SK-N-SH (cell line): ENCODE data around the gene MARK4. TPM values are rescaled to one million over a fixed set of nuclear protein-coding genes. Genes with fewer than 3 reads are reported as not detected.

Source experiments
- CTCF ChIA-PET: fragments of 300-600, 350-600 bp; formaldehyde crosslinking; extraction: SDS; loops from one replicate; lab custom pipeline; 2021; lab: Yijun Ruan, JAX
- POLR2A ChIA-PET: fragments of 350-600 bp; sonication (Branson Sonifier 250); formaldehyde crosslinking; extraction: SDS; loops from one replicate; lab custom pipeline; 2020; ENCODE audit warnings: antibody characterized with exemption, inconsistent platforms; lab: Yijun Ruan, JAX
- DNase-seq: peaks from one replicate; pipeline ENCODE4 v3.0.0; 2012
- H2AFZ ChIP-seq: fragments of 200-600 bp; sonication (generic); 2 replicates; pipeline ENCODE4 v1.8.1; 2016; ENCODE audit warnings: antibody characterized with exemption, mild to moderate bottlenecking, low read depth
- H3F3A ChIP-seq: fragments of 200-600 bp; sonication (generic); replicated peaks from 2 replicates; pipeline ENCODE3; 2016; ENCODE audit warnings: antibody characterized with exemption, mild to moderate bottlenecking; ENCODE audit not compliant: insufficient read depth
- H3K27ac ChIP-seq, 2 experiments: fragments of 200-500 bp in 1 of 2; fragments of 200-600 bp in 1 of 2; sonication (Bioruptor generic) in 1 of 2; sonication (generic), shearing (Covaris generic) in 1 of 2; 2 replicates each; pipeline versions ENCODE4 v1.5.1 to v1.6.1; 2014 to 2016; ENCODE audit warnings: low read depth in 2 of 2, inconsistent platforms in 1 of 2, low read length in 1 of 2, mild to moderate bottlenecking in 1 of 2, mixed read lengths in 1 of 2
- H3K27me3 ChIP-seq: fragments of 200-600 bp; sonication (generic), shearing (Covaris generic); 2 replicates; pipeline ENCODE4 v1.6.1; 2016; ENCODE audit warnings: mixed run types; ENCODE audit not compliant: insufficient read depth
- H3K36me3 ChIP-seq, 2 experiments: fragments of 200-500 bp in 1 of 2; fragments of 200-600 bp in 1 of 2; sonication (Bioruptor generic) in 1 of 2; sonication (generic) in 1 of 2; replicated peaks in 1 of 2; 2 replicates each; pipeline versions ENCODE3 to v1.5.1; 2014 to 2016; ENCODE audit warnings: low read length in 1 of 2, mild to moderate bottlenecking in 1 of 2; ENCODE audit not compliant: insufficient read depth in 2 of 2, control insufficient read depth in 1 of 2
- H3K4me1 ChIP-seq, 2 experiments: fragments of 200-500 bp in 1 of 2; fragments of 200-600 bp in 1 of 2; sonication (Bioruptor generic) in 1 of 2; sonication (generic), shearing (Covaris generic) in 1 of 2; 2 replicates each; pipeline versions ENCODE4 v1.5.1 to v1.6.1; 2014 to 2016; ENCODE audit warnings: low read depth in 1 of 2, low read length in 1 of 2, mixed run types in 1 of 2; ENCODE audit not compliant: insufficient read depth in 2 of 2, control insufficient read depth in 1 of 2
- H3K4me2 ChIP-seq: fragments of 200-600 bp; sonication (generic), shearing (Covaris generic); 2 replicates; pipeline ENCODE4 v1.6.1; 2017; ENCODE audit warnings: mixed run types
- H3K4me3 ChIP-seq, 2 experiments: fragments of 200-500 bp in 1 of 2; fragments of 200-600 bp in 1 of 2; sonication (Bioruptor generic) in 1 of 2; sonication (generic), shearing (Covaris generic) in 1 of 2; 2 replicates each; pipeline versions ENCODE4 v1.5.1 to v1.8.1; 2014 to 2016; ENCODE audit warnings: low read depth in 2 of 2, inconsistent platforms in 1 of 2, low read length in 1 of 2, mild to moderate bottlenecking in 1 of 2, mixed read lengths in 1 of 2, moderate library complexity in 1 of 2
- H3K79me2 ChIP-seq: fragments of 200-600 bp; sonication (generic); 2 replicates; pipeline ENCODE4 v1.8.1; 2017; ENCODE audit warnings: mild to moderate bottlenecking; ENCODE audit not compliant: insufficient read depth
- H3K9ac ChIP-seq: fragments of 200-600 bp; sonication (generic); 2 replicates; pipeline ENCODE4 v1.6.1; 2017; ENCODE audit warnings: mixed run types
- H3K9me2 ChIP-seq: fragments of 200-600 bp; sonication (generic); 2 replicates; pipeline ENCODE4 v1.6.1; 2017; ENCODE audit warnings: mixed run types
- H3K9me3 ChIP-seq: fragments of 200-600 bp; sonication (generic); 2 replicates; pipeline ENCODE4 v1.6.1; 2017; ENCODE audit warnings: mixed run types, mild to moderate bottlenecking, moderate library complexity
- H4K20me1 ChIP-seq: fragments of 200-600 bp; sonication (generic); 2 replicates; pipeline ENCODE4 v1.6.1; 2017; ENCODE audit warnings: mild to moderate bottlenecking, mixed run types; ENCODE audit not compliant: insufficient read depth
- FOSL2 ChIP-seq: IDR thresholded peaks from 2 replicates; pipeline ENCODE4 v1.4.0; 2012; ENCODE audit warnings: low read depth, mild to moderate bottlenecking, moderate library complexity, borderline replicate concordance
- FOXJ3 ChIP-seq: sonication (generic); formaldehyde crosslinking; IDR thresholded peaks from 2 replicates; pipeline ENCODE4 v1.5.1; 2020; ENCODE audit warnings: mild to moderate bottlenecking, missing genetic modification reagents
- GATA2 ChIP-seq: sonication (generic); formaldehyde crosslinking; IDR thresholded peaks from 2 replicates; pipeline ENCODE4 v1.5.0; 2020; ENCODE audit warnings: mild to moderate bottlenecking, missing genetic modification reagents
- RXRA ChIP-seq: IDR thresholded peaks from 2 replicates; pipeline ENCODE4 v1.4.0; 2012; ENCODE audit warnings: low read depth, mild to moderate bottlenecking, borderline replicate concordance
- WGBS: methylation state at CpG from one replicate; pipeline ENCODE4 v1.1.6; 2017; ENCODE audit warnings: low lambda C conversion rate; 5-methylcytosine and 5-hydroxymethylcytosine counted together
- polyA plus RNA-seq, 3 experiments: library from polyadenylated mRNA; depleted of rRNA; stranded (reverse); fragments of >200 nt; gene quantifications; 2 replicates each; pipeline ENCODE4 v1.2.3, GENCODE V29; 2012
- TF ChIP-seq, protein P1 (sequence below): fragments of 200-600 bp; sonication (generic); IDR thresholded peaks from 2 replicates; pipeline ENCODE4 v1.6.1; 2017; ENCODE audit warnings: antibody characterized with exemption, mild to moderate bottlenecking, moderate library complexity
- TF ChIP-seq, protein P2 (sequence below): IDR thresholded peaks from 2 replicates; pipeline ENCODE4; 2012
- TF ChIP-seq, protein P3 (sequence below): IDR thresholded peaks from 2 replicates; pipeline ENCODE4 v1.4.0; 2012; ENCODE audit warnings: low read depth, borderline replicate concordance
- TF ChIP-seq, protein P4 (sequence below): IDR thresholded peaks from 2 replicates; pipeline ENCODE4 v1.4.0; 2012; ENCODE audit warnings: low read depth

MARK4 gene
- polyA plus RNA-seq, 1 of the 3 experiments (the other 2 are of a cell fraction), result 16.3 TPM

DNA sequence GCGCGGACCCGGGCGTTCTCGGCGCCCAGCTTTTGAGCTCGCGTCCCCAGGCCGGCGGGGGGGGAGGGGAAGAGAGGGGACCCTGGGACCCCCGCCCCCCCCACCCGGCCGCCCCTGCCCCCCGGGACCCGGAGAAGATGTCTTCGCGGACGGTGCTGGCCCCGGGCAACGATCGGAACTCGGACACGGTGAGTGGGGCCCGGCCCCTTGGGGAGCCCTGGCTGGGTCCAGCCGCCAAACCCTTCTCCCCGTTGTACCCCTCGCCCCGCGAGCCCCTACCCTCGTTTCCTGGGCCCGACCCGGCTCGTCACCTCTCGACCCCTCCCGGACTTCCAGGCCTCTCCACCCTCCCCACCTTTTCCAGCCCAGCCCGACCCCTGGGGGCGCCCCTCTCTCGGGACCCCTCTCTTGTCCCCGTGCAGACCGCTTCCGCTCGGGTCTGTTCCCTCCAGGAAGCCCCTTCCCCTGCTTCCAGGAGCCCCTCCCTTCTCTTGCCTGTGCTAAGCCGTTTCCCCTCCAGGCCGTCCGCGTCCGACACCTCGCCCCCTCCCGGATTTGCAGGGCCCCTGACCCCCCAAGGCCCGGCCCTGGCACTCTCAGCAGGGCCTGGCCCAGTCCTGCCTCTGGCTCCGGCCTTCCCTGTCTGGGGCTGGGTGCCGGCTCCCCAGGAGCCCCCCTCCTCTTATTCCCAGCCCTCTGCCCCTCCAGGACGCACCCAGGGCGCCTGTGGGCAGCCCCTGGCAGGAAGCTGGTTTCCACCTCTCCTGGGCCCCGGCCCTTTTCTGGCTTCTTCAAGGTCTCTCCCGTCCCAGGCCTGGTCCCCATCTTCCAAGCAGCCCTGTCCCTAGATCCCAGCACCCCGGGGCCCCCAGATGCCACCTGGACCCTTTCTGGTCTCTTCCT is 632 bp downstream of the MARK4 start:
- peak; percentile 77 for DNase-seq
- Histone ChIP-seq H2AFZ (no peak overlapping the region), H3K27me3 (no peaks in the 10 kb centered on the region), H3K4me1 (peaks cover 10 to 30% of the 10 kb centered on the region in 2 experiments; a peak in 2 of 4 replicates), H4K20me1 (peaks cover 39% of the 10 kb centered on the region), H3K9me2 (no peaks in the 10 kb centered on the region), H3K79me2 (peaks cover 46% of the 10 kb centered on the region), H3K4me2 (peak overlapping the region; percentile 93), H3K27ac (peak overlapping the region; percentile 13 to 26; a peak in 2 of 4 replicates), H3F3A (peaks cover 8% of the 10 kb centered on the region), H3K4me3 (peak overlapping the region; percentile 67 to 74), H3K9ac (peak overlapping the region; percentile 75), H3K9me3 (no peaks in the 10 kb centered on the region), H3K36me3 (no peaks in the 10 kb centered on the region)
- CTCF ChIA-PET, result interaction anchor here (1.3 to 7.5 kb wide), 2 partner anchors 10 to 86 kb away, joined by 3 to 49 read pairs; no protein-coding TSS in a partner anchor
- TF ChIP-seq GATA2, result no peak
- TF ChIP-seq, protein P1, sequence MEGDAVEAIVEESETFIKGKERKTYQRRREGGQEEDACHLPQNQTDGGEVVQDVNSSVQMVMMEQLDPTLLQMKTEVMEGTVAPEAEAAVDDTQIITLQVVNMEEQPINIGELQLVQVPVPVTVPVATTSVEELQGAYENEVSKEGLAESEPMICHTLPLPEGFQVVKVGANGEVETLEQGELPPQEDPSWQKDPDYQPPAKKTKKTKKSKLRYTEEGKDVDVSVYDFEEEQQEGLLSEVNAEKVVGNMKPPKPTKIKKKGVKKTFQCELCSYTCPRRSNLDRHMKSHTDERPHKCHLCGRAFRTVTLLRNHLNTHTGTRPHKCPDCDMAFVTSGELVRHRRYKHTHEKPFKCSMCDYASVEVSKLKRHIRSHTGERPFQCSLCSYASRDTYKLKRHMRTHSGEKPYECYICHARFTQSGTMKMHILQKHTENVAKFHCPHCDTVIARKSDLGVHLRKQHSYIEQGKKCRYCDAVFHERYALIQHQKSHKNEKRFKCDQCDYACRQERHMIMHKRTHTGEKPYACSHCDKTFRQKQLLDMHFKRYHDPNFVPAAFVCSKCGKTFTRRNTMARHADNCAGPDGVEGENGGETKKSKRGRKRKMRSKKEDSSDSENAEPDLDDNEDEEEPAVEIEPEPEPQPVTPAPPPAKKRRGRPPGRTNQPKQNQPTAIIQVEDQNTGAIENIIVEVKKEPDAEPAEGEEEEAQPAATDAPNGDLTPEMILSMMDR, result peak; percentile 17; the same call in 1 of the 2 replicates
- TF ChIP-seq FOXJ3, result no peak
- TF ChIP-seq, protein P2, sequence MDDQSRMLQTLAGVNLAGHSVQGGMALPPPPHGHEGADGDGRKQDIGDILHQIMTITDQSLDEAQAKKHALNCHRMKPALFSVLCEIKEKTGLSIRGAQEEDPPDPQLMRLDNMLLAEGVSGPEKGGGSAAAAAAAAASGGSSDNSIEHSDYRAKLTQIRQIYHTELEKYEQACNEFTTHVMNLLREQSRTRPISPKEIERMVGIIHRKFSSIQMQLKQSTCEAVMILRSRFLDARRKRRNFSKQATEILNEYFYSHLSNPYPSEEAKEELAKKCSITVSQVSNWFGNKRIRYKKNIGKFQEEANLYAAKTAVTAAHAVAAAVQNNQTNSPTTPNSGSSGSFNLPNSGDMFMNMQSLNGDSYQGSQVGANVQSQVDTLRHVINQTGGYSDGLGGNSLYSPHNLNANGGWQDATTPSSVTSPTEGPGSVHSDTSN, result no peak
- POLR2A ChIA-PET, result no interaction called here
- WGBS, result 13% methylated on average over 25 of the region's 57 CpGs

DNA sequence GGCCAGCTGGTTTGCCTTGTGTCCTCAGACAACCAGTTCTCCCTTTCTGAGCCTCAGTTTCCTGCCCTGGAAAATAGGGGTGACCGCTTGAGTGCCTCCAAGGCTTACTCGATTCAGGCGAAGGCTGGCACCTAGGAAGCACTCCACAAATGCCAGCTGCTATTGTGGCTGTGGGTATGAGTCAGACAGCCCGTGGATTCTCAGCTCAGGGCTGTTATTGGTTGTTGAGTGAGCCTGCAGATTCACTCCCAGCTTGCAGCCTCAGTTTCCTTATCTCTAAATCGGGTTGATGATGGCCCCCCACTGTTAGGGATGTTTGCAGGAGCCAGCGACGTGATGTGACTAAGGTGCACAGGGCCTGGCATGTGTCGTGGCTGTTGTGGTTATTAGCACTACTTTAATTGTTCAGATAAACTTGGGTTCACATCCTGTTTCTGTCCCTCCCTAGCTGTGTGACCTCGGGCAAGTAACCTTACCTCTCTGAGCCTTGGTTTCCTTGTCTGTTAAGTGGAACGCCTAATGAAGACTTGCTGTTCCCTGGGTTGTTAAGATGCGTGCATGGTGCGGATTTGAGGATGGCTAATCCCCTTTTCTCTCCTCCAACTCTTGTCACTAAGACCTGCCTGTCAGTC is 2.4 kb downstream of the MARK4 start:
- CTCF ChIA-PET, result interaction anchor here (1.0 to 7.5 kb wide), 6 partner anchors 8 to 84 kb away, joined by 3 to 49 read pairs (median 4); no protein-coding TSS in a partner anchor
- 76% methylated on average over 12 of the region's 12 CpGs for WGBS
- peaks cover 42% of the 10 kb centered on the region for H4K20me1 ChIP-seq

More for the DNA sequence above, 2.4 kb downstream of the MARK4 start:
- no peaks in the 10 kb centered on the region for H3K9me2 ChIP-seq
- H2AFZ ChIP-seq, result no peak overlapping the region
- H3F3A ChIP-seq, result peaks cover 8% of the 10 kb centered on the region
- H3K4me2 ChIP-seq, result peak overlapping the region; percentile 93
- H3K4me3 ChIP-seq, result no peak overlapping the region
- POLR2A ChIA-PET, result no interaction called here
- no peaks in the 10 kb centered on the region for H3K9me3 ChIP-seq
- H3K4me1 ChIP-seq, result peaks cover 10 to 30% of the 10 kb centered on the region in 2 experiments; a peak in 2 of 4 replicates
- no peak for DNase-seq
- H3K27ac ChIP-seq, result no peak overlapping the region
- H3K36me3 ChIP-seq, result no peaks in the 10 kb centered on the region
- peaks cover 64% of the 10 kb centered on the region for H3K79me2 ChIP-seq
- TF ChIP-seq FOSL2 (peak; percentile 38; the same call in 1 of the 2 replicates), RXRA (no peak)
- TF ChIP-seq, protein P3, sequence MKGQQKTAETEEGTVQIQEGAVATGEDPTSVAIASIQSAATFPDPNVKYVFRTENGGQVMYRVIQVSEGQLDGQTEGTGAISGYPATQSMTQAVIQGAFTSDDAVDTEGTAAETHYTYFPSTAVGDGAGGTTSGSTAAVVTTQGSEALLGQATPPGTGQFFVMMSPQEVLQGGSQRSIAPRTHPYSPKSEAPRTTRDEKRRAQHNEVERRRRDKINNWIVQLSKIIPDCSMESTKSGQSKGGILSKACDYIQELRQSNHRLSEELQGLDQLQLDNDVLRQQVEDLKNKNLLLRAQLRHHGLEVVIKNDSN, result no peak
- TF ChIP-seq, protein P4, sequence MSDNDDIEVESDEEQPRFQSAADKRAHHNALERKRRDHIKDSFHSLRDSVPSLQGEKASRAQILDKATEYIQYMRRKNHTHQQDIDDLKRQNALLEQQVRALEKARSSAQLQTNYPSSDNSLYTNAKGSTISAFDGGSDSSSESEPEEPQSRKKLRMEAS, result no peak
- no peak overlapping the region for H3K9ac ChIP-seq
- no peaks in the 10 kb centered on the region for H3K27me3 ChIP-seq
